Tibial artery (tissue), 4 donors: ENCODE measurements around the gene MAP6D1.

ENCODE experiments used
- DNase-seq, 2 donors: peaks; one replicate each; pipeline ENCODE4 v3.0.0-alpha.2; 2019
- H3K27ac ChIP-seq, 2 donors: fragments of 200-600 bp; sonication (generic) in 1 of 2; 1 replicate in 1 of 2; 2 replicates in 1 of 2; pipeline ENCODE4 v1.5.1; 2018 to 2019; ENCODE audit warnings: mild to moderate bottlenecking in 1 of 2
- H3K27me3 ChIP-seq, 2 donors: fragments of 200-600 bp; sonication (generic) in 1 of 2; one replicate each; pipeline versions ENCODE4 v1.5.1 to v1.6.0; 2016 to 2019
- H3K36me3 ChIP-seq, 3 donors: fragments of 200-600 bp; sonication (generic) in 2 of 3; one replicate each; pipeline ENCODE4 v1.5.1; 2016 to 2019; ENCODE audit warnings: mild to moderate bottlenecking in 2 of 3
- H3K4me1 ChIP-seq, 4 donors: fragments of 200-600 bp; sonication (generic) in 2 of 4; 1 replicate in 3 of 4; 2 replicates in 1 of 4; pipeline ENCODE4 v1.5.1; 2016 to 2019
- H3K4me3 ChIP-seq, 2 donors: fragments of 200-600 bp; sonication (generic) in 1 of 2; 1 replicate in 1 of 2; 2 replicates in 1 of 2; pipeline ENCODE4 v1.5.1; 2018 to 2019; ENCODE audit warnings: mild to moderate bottlenecking in 2 of 2
- H3K9me3 ChIP-seq, 3 donors: fragments of 200-600 bp; sonication (generic) in 1 of 3; one replicate each; pipeline ENCODE4 v1.5.1; 2016 to 2019
- CTCF ChIP-seq, 2 experiments: fragments of 200-600 bp in 1 of 2; fragments of 450-650 bp in 1 of 2; IDR thresholded peaks; one replicate each; pipeline ENCODE4 v1.5.1; 2017 to 2019; ENCODE audit warnings: antibody characterized with exemption in 2 of 2, mild to moderate bottlenecking in 1 of 2, moderate library complexity in 1 of 2
- intact Hi-C: fragments of 100-400 bp; cut with DNase I; formaldehyde crosslinking; loops from one replicate; pipeline ENCODE4 v1.15.0; 2023; ENCODE audit warnings: low total_unique reads

MAP6D1 gene

GRCh38 chr3:183812761-183813445, 12.5 kb downstream of the MAP6D1 start:
- no peaks in the 10 kb centered on the region for H3K4me1 ChIP-seq
- no peak for DNase-seq
- no peak overlapping the region for H3K4me3 ChIP-seq
- H3K9me3 ChIP-seq, result no peaks in the 10 kb centered on the region
- no peaks in the 10 kb centered on the region for H3K27me3 ChIP-seq
- no peak for TF ChIP-seq CTCF (IDR thresholded peaks at IDR 0.05)
- no peak overlapping the region for H3K27ac ChIP-seq
- peaks cover 28 to 79% (median 46%) of the 10 kb centered on the region in 3 donors for H3K36me3 ChIP-seq
- intact Hi-C loops, result no loop called here

GRCh38 chr3:183811638-183812037, 13.7 kb downstream of the MAP6D1 start:
- TF ChIP-seq CTCF (IDR thresholded peaks at IDR 0.05), result no peak
- Histone ChIP-seq H3K27me3 (no peaks in the 10 kb centered on the region), H3K9me3 (no peaks in the 10 kb centered on the region), H3K36me3 (peaks cover 39 to 81% (median 59%) of the 10 kb centered on the region in 3 donors), H3K4me3 (no peak overlapping the region), H3K27ac (no peak overlapping the region), H3K4me1 (no peaks in the 10 kb centered on the region)
- DNase-seq, result no peak
- intact Hi-C loops, result no loop called here

DNA sequence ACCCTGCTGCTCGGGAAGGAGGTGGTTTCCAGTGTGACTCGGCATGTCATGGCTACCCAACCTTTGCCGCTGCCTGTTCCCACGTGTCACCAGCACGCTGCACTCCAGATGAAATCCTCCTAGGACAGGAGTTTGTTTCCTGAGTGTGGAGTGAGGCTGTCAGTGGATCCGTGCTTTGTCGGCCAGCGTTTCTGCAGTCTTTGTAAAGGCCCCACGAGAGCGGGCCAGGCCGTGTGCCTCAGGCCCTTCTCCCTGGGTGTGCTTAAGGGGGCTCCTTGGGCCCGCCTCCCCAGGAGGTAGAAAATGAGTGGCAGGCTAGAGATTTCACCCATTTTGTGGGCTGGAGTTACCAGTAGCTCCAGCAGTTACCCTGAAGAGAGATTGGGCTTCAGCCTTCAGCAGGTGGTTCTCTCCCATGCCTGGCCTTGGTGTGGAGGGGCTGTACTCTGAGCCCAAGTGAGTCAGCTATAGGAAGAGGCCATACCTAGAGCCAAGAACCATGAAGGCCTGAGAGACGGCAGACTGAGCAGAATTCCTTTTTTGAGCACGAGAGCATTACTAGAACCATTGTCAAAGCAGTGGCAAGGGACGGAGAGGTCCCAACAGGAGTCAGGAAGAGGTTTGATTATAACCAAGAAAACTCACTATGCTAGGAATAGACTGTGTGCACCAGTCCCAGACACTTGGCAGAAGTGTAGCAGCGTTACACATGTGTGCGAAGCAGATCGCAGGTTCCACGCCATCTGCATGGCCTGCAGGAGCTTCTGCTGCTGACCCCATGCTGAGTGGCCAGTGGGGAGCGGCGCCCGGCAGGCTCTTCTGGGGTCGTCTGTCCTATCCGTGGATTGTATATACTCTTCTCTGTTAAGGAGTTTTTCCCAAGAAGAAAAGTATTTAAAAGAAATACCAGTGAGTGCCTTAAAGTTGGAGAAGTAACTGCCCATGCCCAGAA, 14.5 kb downstream of the MAP6D1 start:
- intact Hi-C loops, result no loop called here
- H3K27ac ChIP-seq, result no peak overlapping the region
- DNase-seq, result no peak
- H3K9me3 ChIP-seq, result no peaks in the 10 kb centered on the region
- no peak for TF ChIP-seq CTCF (IDR thresholded peaks at IDR 0.05)
- H3K4me3 ChIP-seq, result no peak overlapping the region
- H3K36me3 ChIP-seq, result peaks cover 34 to 81% (median 66%) of the 10 kb centered on the region in 3 donors
- no peaks in the 10 kb centered on the region for H3K4me1 ChIP-seq
- no peaks in the 10 kb centered on the region for H3K27me3 ChIP-seq

- H3K4me1 ChIP-seq, result no peaks in the 10 kb centered on the region
- no peak overlapping the region for H3K4me3 ChIP-seq
- H3K27ac ChIP-seq, result no peak overlapping the region
- DNase-seq, result no peak
- intact Hi-C loops, result no loop called here
- H3K27me3 ChIP-seq, result no peaks in the 10 kb centered on the region
- H3K36me3 ChIP-seq, result peaks cover 41 to 86% (median 83%) of the 10 kb centered on the region in 3 donors
- no peak for TF ChIP-seq CTCF (IDR thresholded peaks at IDR 0.05)
- no peaks in the 10 kb centered on the region for H3K9me3 ChIP-seq
Measured at GRCh38 chr3:183809270-183809669, 16.1 kb downstream of the MAP6D1 start.

- no peaks in the 10 kb centered on the region for H3K27me3 ChIP-seq
- H3K27ac ChIP-seq, result no peak overlapping the region
Measured at GRCh38 chr3:183808355-183808754, 17.0 kb downstream of the MAP6D1 start.

More at GRCh38 chr3:183808355-183808754, 17.0 kb downstream of the MAP6D1 start:
- no peak for TF ChIP-seq CTCF (IDR thresholded peaks at IDR 0.05)
- H3K36me3 ChIP-seq, result peaks cover 47 to 95% (median 92%) of the 10 kb centered on the region in 3 donors
- no peaks in the 10 kb centered on the region for H3K9me3 ChIP-seq
- H3K4me3 ChIP-seq, result no peak overlapping the region
- no peaks in the 10 kb centered on the region for H3K4me1 ChIP-seq
- intact Hi-C loops, result no loop called here
- no peak for DNase-seq
